H1 (cell line): ENCODE data around the gene WDR49. TPM values are rescaled to one million over a fixed set of nuclear protein-coding genes. Genes with fewer than 3 reads are reported as not detected.

Experiments
- CTCF ChIA-PET: fragments of 300-600 bp; sonication (Branson Sonifier 250); formaldehyde crosslinking; loops from one replicate; lab custom pipeline; 2021; ENCODE audit not compliant: partially characterized antibody; lab: Charles Lee
- POLR2A ChIA-PET: fragments of 300-600 bp; sonication (Branson Sonifier 250); formaldehyde crosslinking; loops from one replicate; lab custom pipeline; 2021; ENCODE audit warnings: inconsistent platforms; ENCODE audit not compliant: partially characterized antibody; lab: Charles Lee
- DNase-seq, 2 experiments: peaks; one replicate each; pipeline versions ENCODE4 v3.0.0 to v3.0.0-alpha.2; 2010 to 2022; ENCODE audit warnings: low spot score in 2 of 2, low read depth in 1 of 2, mixed read lengths in 1 of 2
- FAIRE-seq: peaks from 2 replicates; lab custom pipeline; 2011; peaks lifted over from hg19 to GRCh38; lab: Jason Lieb, UNC
- H2AFZ ChIP-seq: 2 replicates; pipeline ENCODE4 v1.8.1; 2012; ENCODE audit warnings: low read length, inconsistent platforms
- H2AK5ac ChIP-seq: 2 replicates; pipeline ENCODE4 v1.6.1; 2013; ENCODE audit warnings: low read depth, low read length
- H2BK120ac ChIP-seq: replicated peaks from 2 replicates; pipeline ENCODE3; 2013; ENCODE audit warnings: low read depth, low read length, inconsistent platforms
- H2BK12ac ChIP-seq: 2 replicates; pipeline ENCODE4 v1.6.1; 2013; ENCODE audit warnings: low read depth, low read length
- H2BK15ac ChIP-seq: 2 replicates; pipeline ENCODE4 v1.6.1; 2013; ENCODE audit warnings: low read length
- H2BK20ac ChIP-seq: 2 replicates; pipeline ENCODE4 v1.6.1; 2013; ENCODE audit warnings: low read length
- H2BK5ac ChIP-seq: 2 replicates; pipeline ENCODE4 v1.6.1; 2013; ENCODE audit warnings: low read depth, low read length
- H3K14ac ChIP-seq: 2 replicates; pipeline ENCODE4 v1.6.1; 2013; ENCODE audit warnings: inconsistent platforms; ENCODE audit not compliant: insufficient read length
- H3K18ac ChIP-seq: 2 replicates; pipeline ENCODE4 v1.6.1; 2013; ENCODE audit warnings: low read length; ENCODE audit errors: extremely low read depth
- H3K23ac ChIP-seq: 2 replicates; pipeline ENCODE4 v1.6.1; 2013; ENCODE audit warnings: inconsistent platforms; ENCODE audit not compliant: insufficient read length
- H3K23me2 ChIP-seq: 2 replicates; pipeline ENCODE4 v1.6.1; 2013; ENCODE audit warnings: low read depth, low read length
- H3K27ac ChIP-seq: 2 replicates; pipeline ENCODE4 v1.6.1; 2011; ENCODE audit warnings: low read depth, low read length, inconsistent platforms
- H3K27me3 ChIP-seq, 4 experiments: replicated peaks in 1 of 4; 1 replicate in 1 of 4; 2 replicates in 3 of 4; pipeline versions ENCODE4 v1.6.1 to v1.8.1; 2011 to 2013; ENCODE audit warnings: low read length in 3 of 4, mild to moderate bottlenecking in 3 of 4, inconsistent platforms in 2 of 4, mixed read lengths in 2 of 4, moderate library complexity in 1 of 4; ENCODE audit not compliant: control insufficient read depth in 3 of 4, insufficient read depth in 3 of 4; ENCODE audit errors: extremely low read depth in 1 of 4
- H3K36me3 ChIP-seq, 4 experiments: 2 replicates each; pipeline versions ENCODE4 v1.6.1 to v1.8.1; 2011 to 2013; ENCODE audit warnings: mild to moderate bottlenecking in 4 of 4, low read length in 3 of 4, moderate library complexity in 2 of 4, control low read depth in 1 of 4, inconsistent platforms in 1 of 4; ENCODE audit not compliant: insufficient read depth in 4 of 4, control insufficient read depth in 2 of 4
- H3K4ac ChIP-seq: replicated peaks from 2 replicates; pipeline ENCODE3; 2013; ENCODE audit warnings: low read length, low read depth, mixed read lengths, inconsistent platforms; ENCODE audit not compliant: insufficient read length
- H3K4me1 ChIP-seq, 4 experiments: replicated peaks in 1 of 4; 1 replicate in 1 of 4; 2 replicates in 3 of 4; pipeline versions ENCODE4 v1.6.1 to v1.8.1; 2011 to 2013; ENCODE audit warnings: low read length in 3 of 4, inconsistent platforms in 2 of 4, mixed read lengths in 1 of 4; ENCODE audit not compliant: insufficient read depth in 4 of 4, control insufficient read depth in 3 of 4
- H3K4me2 ChIP-seq, 2 experiments: 2 replicates each; pipeline versions ENCODE4 v1.6.1 to v1.8.1; 2011 to 2013; ENCODE audit warnings: low read depth in 2 of 2, low read length in 2 of 2, control low read depth in 1 of 2, inconsistent platforms in 1 of 2, mild to moderate bottlenecking in 1 of 2; ENCODE audit not compliant: insufficient read depth in 1 of 2
- H3K4me3 ChIP-seq, 4 experiments: fragments of 200-600, 300-600 bp in 1 of 4; sonication (generic), shearing (Covaris generic), sonication (Bioruptor Twin) in 1 of 4; 2 replicates each; pipeline versions ENCODE4 v1.5.1 to v1.8.1; 2011 to 2016; ENCODE audit warnings: low read length in 4 of 4, low read depth in 3 of 4, control low read depth in 2 of 4, inconsistent platforms in 2 of 4, mild to moderate bottlenecking in 2 of 4, mixed read lengths in 1 of 4, moderate library complexity in 1 of 4; ENCODE audit not compliant: insufficient read depth in 2 of 4; ENCODE audit errors: extremely low read depth in 1 of 4
- H3K56ac ChIP-seq: replicated peaks from 2 replicates; pipeline ENCODE3; 2013; ENCODE audit warnings: low read depth, mild to moderate bottlenecking, mixed read lengths, low read length, inconsistent platforms; ENCODE audit not compliant: insufficient read length
- H3K79me1 ChIP-seq: 2 replicates; pipeline ENCODE4 v1.6.1; 2013; ENCODE audit warnings: low read depth, low read length, control low read depth
- H3K79me2 ChIP-seq, 2 experiments: 2 replicates each; pipeline versions ENCODE4 v1.6.1 to v1.8.1; 2012 to 2013; ENCODE audit warnings: low read length in 2 of 2, mild to moderate bottlenecking in 2 of 2, inconsistent platforms in 1 of 2; ENCODE audit not compliant: insufficient read depth in 2 of 2, control insufficient read depth in 1 of 2
- H3K9ac ChIP-seq, 4 experiments: replicated peaks in 1 of 4; 1 replicate in 1 of 4; 2 replicates in 3 of 4; pipeline versions ENCODE4 v1.6.1 to v1.8.1; 2011 to 2013; ENCODE audit warnings: low read depth in 3 of 4, low read length in 3 of 4, control low read depth in 2 of 4, mild to moderate bottlenecking in 2 of 4, moderate library complexity in 2 of 4, inconsistent platforms in 1 of 4; ENCODE audit errors: extremely low read depth in 1 of 4
- H3K9me3 ChIP-seq, 2 experiments: 2 replicates each; pipeline versions ENCODE4 v1.6.1 to v1.8.1; 2012 to 2013; ENCODE audit warnings: mild to moderate bottlenecking in 2 of 2, moderate library complexity in 2 of 2, control low read depth in 1 of 2, inconsistent platforms in 1 of 2, low read depth in 1 of 2, low read length in 1 of 2, mixed read lengths in 1 of 2; ENCODE audit not compliant: insufficient read depth in 2 of 2
- H4K20me1 ChIP-seq, 2 experiments: replicated peaks in 1 of 2; 2 replicates each; pipeline versions ENCODE3 to v1.8.1; 2011 to 2013; ENCODE audit warnings: inconsistent platforms in 2 of 2, low read length in 2 of 2, mild to moderate bottlenecking in 1 of 2; ENCODE audit not compliant: insufficient read depth in 2 of 2, control insufficient read depth in 1 of 2
- H4K5ac ChIP-seq: 2 replicates; pipeline ENCODE4 v1.6.1; 2013; ENCODE audit warnings: low read length, low read depth, mixed read lengths, inconsistent platforms; ENCODE audit not compliant: insufficient read length
- H4K8ac ChIP-seq: 2 replicates; pipeline ENCODE4 v1.8.0; 2013; ENCODE audit warnings: mild to moderate bottlenecking, moderate library complexity, low read length, inconsistent platforms; ENCODE audit not compliant: insufficient read depth; ENCODE audit errors: extremely low read depth
- H4K91ac ChIP-seq: replicated peaks from 2 replicates; pipeline ENCODE3; 2013; ENCODE audit warnings: low read length, mixed read lengths, inconsistent platforms; ENCODE audit not compliant: insufficient read length
- ASH2L ChIP-seq: fragments of 200-600, 300-600 bp; sonication (generic); IDR thresholded peaks from one replicate; pipeline ENCODE4 v1.7.1; 2017; ENCODE audit warnings: low read length
- HDAC2 ChIP-seq, 2 experiments: fragments of 300-600 bp in 1 of 2; sonication (generic) in 1 of 2; IDR thresholded peaks; 2 replicates each; pipeline ENCODE4 v1.6.1; 2011 to 2012; ENCODE audit warnings: low read depth in 2 of 2, low read length in 2 of 2, mild to moderate bottlenecking in 2 of 2, moderate library complexity in 2 of 2, borderline replicate concordance in 1 of 2, inconsistent platforms in 1 of 2
- MAX ChIP-seq: IDR thresholded peaks from 2 replicates; pipeline ENCODE4 v1.6.1; 2012; ENCODE audit warnings: inconsistent platforms
- RFX5 ChIP-seq: IDR thresholded peaks from 2 replicates; pipeline ENCODE4 v1.6.1; 2011; ENCODE audit warnings: low read depth, low read length, improper control_type of control experiment, borderline replicate concordance
- SAP30 ChIP-seq: fragments of 300-600 bp; sonication (generic); IDR thresholded peaks from 2 replicates; pipeline ENCODE4 v1.7.1; 2012; ENCODE audit warnings: low read length, moderate library complexity, mild to moderate bottlenecking, inconsistent platforms; ENCODE audit not compliant: insufficient read depth, insufficient replicate concordance
- TCF12 ChIP-seq: IDR thresholded peaks from 2 replicates; pipeline ENCODE4 v1.6.1; 2011; ENCODE audit warnings: low read depth, mild to moderate bottlenecking, low read length
- USF2 ChIP-seq: IDR thresholded peaks from 2 replicates; pipeline ENCODE4 v1.6.1; 2011; ENCODE audit warnings: low read length, improper control_type of control experiment
- polyA plus RNA-seq, 7 experiments: library from polyadenylated mRNA; depleted of rRNA in 3 of 7; stranded (reverse) in 5 of 7; unstranded in 2 of 7; fragments of >200 nt in 5 of 7; fragments of 200-250 nt in 2 of 7; gene quantifications; 1 replicate in 5 of 7; 2 replicates in 1 of 7; 4 replicates in 1 of 7; pipeline versions ENCODE4 v1.2.1 to v1.2.3, GENCODE V29; 2011 to 2013; ENCODE audit warnings: missing spikeins in 2 of 7, mixed read lengths in 2 of 7
- total RNA-seq: library from RNA; stranded (reverse); fragmentation: NEBNext Ultra II Directional; extraction: Animal tissue kit (Norgen Biotek cat#: 25700); gene quantifications from 2 replicates; pipeline ENCODE4 v1.2.1, GENCODE V29; 2021

Gene WDR49
- total and polyA plus RNA-seq, 2 of the 8 experiments (the other 6 are each of a cell fraction or from before 2014, with no cell fraction given): 0.50 to 1.7 TPM

DNA sequence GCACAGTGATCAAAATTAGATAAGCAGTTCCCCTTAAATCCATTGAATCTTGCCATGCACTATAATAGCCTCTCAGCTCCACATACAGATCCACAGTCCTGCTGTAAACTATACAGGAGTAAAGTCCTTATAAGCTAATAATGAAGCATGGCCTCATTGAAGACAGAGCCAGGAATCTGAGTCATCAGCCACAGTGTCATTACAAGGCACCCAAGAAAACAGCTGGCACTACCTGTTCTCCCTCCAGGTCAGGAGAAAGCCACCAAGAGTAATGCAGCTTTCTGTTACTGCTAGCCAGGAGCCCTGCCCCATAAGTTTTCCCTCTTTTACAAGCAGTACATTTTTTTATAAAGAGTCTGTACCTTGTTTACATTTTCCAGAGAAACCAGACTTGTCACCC, 27.3 kb downstream of the WDR49 start:
- H3K9me3 ChIP-seq: no peaks in the 10 kb centered on the region
- H2BK120ac ChIP-seq: no peak overlapping the region
- H3K23me2 ChIP-seq: no peaks in the 10 kb centered on the region
- no peak overlapping the region for H3K18ac ChIP-seq
- ChIA-PET CTCF (interaction anchor here (1.0 to 1.4 kb wide), 2 partner anchors 75 to 115 kb away, joined by 3 to 4 read pairs; no protein-coding TSS in a partner anchor), POLR2A (interaction anchor here (1.0 kb wide), 1 partner anchor 12 kb away, joined by 3 read pairs; no protein-coding TSS in a partner anchor)
- DNase-seq: no peak
- no peaks in the 10 kb centered on the region for H3K36me3 ChIP-seq
- no peak overlapping the region for H4K8ac ChIP-seq
- H2AFZ ChIP-seq: no peak overlapping the region
- TF ChIP-seq TCF12: no peak
- TF ChIP-seq HDAC2 (IDR thresholded peaks at IDR 0.05; ENCODE audit: borderline replicate concordance in 1 of 2, low read depth in 2 of 2, low read length in 2 of 2): no peak
- no peak for TF ChIP-seq USF2
- no peak for TF ChIP-seq RFX5
- no peak for TF ChIP-seq ASH2L
- TF ChIP-seq MAX: no peak
- no peak for TF ChIP-seq SAP30
- H2BK20ac ChIP-seq: no peak overlapping the region
- H3K23ac ChIP-seq: no peak overlapping the region
- no peak overlapping the region for H4K91ac ChIP-seq
- H2BK12ac ChIP-seq: no peak overlapping the region
- no peak for FAIRE-seq
- H3K4me1 ChIP-seq: no peaks in the 10 kb centered on the region
- no peak overlapping the region for H3K14ac ChIP-seq
- no peak overlapping the region for H3K4me2 ChIP-seq
- no peak overlapping the region for H4K5ac ChIP-seq
- no peak overlapping the region for H3K27ac ChIP-seq
- H3K27me3 ChIP-seq: no peaks in the 10 kb centered on the region
- H3K4me3 ChIP-seq: no peak overlapping the region
- no peak overlapping the region for H3K56ac ChIP-seq
- H2BK5ac ChIP-seq: no peak overlapping the region
- H3K79me1 ChIP-seq: no peaks in the 10 kb centered on the region
- H2AK5ac ChIP-seq: no peak overlapping the region
- no peak overlapping the region for H3K9ac ChIP-seq
- no peak overlapping the region for H2BK15ac ChIP-seq
- no peak overlapping the region for H3K4ac ChIP-seq
- H3K79me2 ChIP-seq: no peaks in the 10 kb centered on the region
- no peaks in the 10 kb centered on the region for H4K20me1 ChIP-seq
